IMR-90 (cell line): ENCODE results near the gene PCBP3. TPM values are rescaled to one million over a fixed set of nuclear protein-coding genes. Genes with fewer than 3 reads are reported as not detected.

Source experiments
- ATAC-seq: fragments of 200-7000 bp; cut with Tn5 transposase; 2 replicates; pipeline ENCODE4 v1.9.1; 2020; ENCODE audit warnings: low read depth, mild to moderate bottlenecking, moderate library complexity
- BruUV-seq: library from RNA; stranded (reverse); fragments of 400-500 nt; replicated peaks from 2 replicates; lab custom pipeline; 2021; lab: Mats Ljungman, UMichigan
- CTCF ChIA-PET: fragments of 300-600 bp; formaldehyde crosslinking; extraction: SDS; loops from one replicate; lab custom pipeline; 2021; ENCODE audit warnings: antibody characterized with exemption; lab: Yijun Ruan, JAX
- POLR2A ChIA-PET: fragments of 300-600 bp; sonication (Branson Sonifier 250); formaldehyde crosslinking; loops from one replicate; lab custom pipeline; 2022; ENCODE audit warnings: antibody characterized with exemption; ENCODE audit not compliant: unreplicated experiment; lab: Charles Lee
- DNase-seq: peaks from one replicate; pipeline ENCODE4 v3.0.0; 2013
- H2AFZ ChIP-seq: replicated peaks from 2 replicates; pipeline ENCODE3; 2013; ENCODE audit warnings: low read length, mild to moderate bottlenecking; ENCODE audit not compliant: poor library complexity
- H2AK5ac ChIP-seq: 2 replicates; pipeline ENCODE4 v1.6.1; 2013; ENCODE audit warnings: low read depth, low read length, inconsistent platforms
- H2AK9ac ChIP-seq: replicated peaks from 2 replicates; pipeline ENCODE3; 2013; ENCODE audit warnings: mild to moderate bottlenecking, low read depth, low read length, moderate library complexity; ENCODE audit not compliant: poor library complexity
- H2BK120ac ChIP-seq: 2 replicates; pipeline ENCODE4 v1.6.1; 2013; ENCODE audit warnings: low read depth, low read length, inconsistent platforms
- H2BK15ac ChIP-seq: 3 replicates; pipeline ENCODE4 v1.6.1; 2013; ENCODE audit warnings: low read depth, low read length, inconsistent platforms
- H2BK20ac ChIP-seq: 2 replicates; pipeline ENCODE4 v1.6.1; 2013; ENCODE audit warnings: low read depth, mild to moderate bottlenecking, inconsistent platforms, low read length, moderate library complexity
- H2BK5ac ChIP-seq: 2 replicates; pipeline ENCODE4 v1.6.1; 2013; ENCODE audit warnings: mild to moderate bottlenecking, low read depth, low read length, inconsistent platforms; ENCODE audit not compliant: poor library complexity, severe bottlenecking
- H3K14ac ChIP-seq: replicated peaks from 2 replicates; pipeline ENCODE4 v1.6.1; 2013; ENCODE audit warnings: low read depth, low read length, inconsistent platforms
- H3K18ac ChIP-seq: 2 replicates; pipeline ENCODE4 v1.6.1; 2013; ENCODE audit warnings: low read depth, low read length, control low read depth
- H3K23ac ChIP-seq: 2 replicates; pipeline ENCODE4 v1.6.1; 2013; ENCODE audit warnings: low read depth, low read length, inconsistent platforms
- H3K27ac ChIP-seq: 2 replicates; pipeline ENCODE4 v1.5.1; 2013; ENCODE audit warnings: mild to moderate bottlenecking, control low read depth, low read length; ENCODE audit not compliant: insufficient read depth
- H3K27me3 ChIP-seq: 2 replicates; pipeline ENCODE4 v1.6.1; 2013; ENCODE audit warnings: low read length; ENCODE audit not compliant: control insufficient read depth, insufficient read depth
- H3K36me3 ChIP-seq: 2 replicates; pipeline ENCODE4 v1.6.1; 2013; ENCODE audit warnings: low read length, mixed read lengths; ENCODE audit not compliant: control insufficient read depth, insufficient read depth
- H3K4ac ChIP-seq: 2 replicates; pipeline ENCODE4 v1.6.1; 2013; ENCODE audit warnings: low read depth, low read length, inconsistent platforms
- H3K4me1 ChIP-seq: 2 replicates; pipeline ENCODE4 v1.6.1; 2013; ENCODE audit warnings: low read length, mixed read lengths; ENCODE audit not compliant: control insufficient read depth, insufficient read depth
- H3K4me2 ChIP-seq: 2 replicates; pipeline ENCODE4 v1.6.1; 2013; ENCODE audit warnings: low read depth, mild to moderate bottlenecking, control low read depth, low read length, moderate library complexity
- H3K4me3 ChIP-seq: 2 replicates; pipeline ENCODE4 v1.5.1; 2013; ENCODE audit warnings: low read depth, mild to moderate bottlenecking, control low read depth, low read length, moderate library complexity; ENCODE audit not compliant: insufficient read depth
- H3K56ac ChIP-seq: 2 replicates; pipeline ENCODE4 v1.6.1; 2013; ENCODE audit warnings: low read length, inconsistent platforms; ENCODE audit not compliant: insufficient read depth; ENCODE audit errors: extremely low read depth
- H3K79me1 ChIP-seq, 2 experiments: 2 replicates each; pipeline ENCODE4 v1.6.1; 2013; ENCODE audit warnings: low read length in 2 of 2, inconsistent platforms in 1 of 2, low read depth in 1 of 2
- H3K9ac ChIP-seq: 2 replicates; pipeline ENCODE4 v1.6.1; 2013; ENCODE audit warnings: low read depth, low read length, control low read depth
- H3K9me1 ChIP-seq: 2 replicates; pipeline ENCODE4 v1.6.1; 2013; ENCODE audit warnings: low read length, inconsistent platforms; ENCODE audit not compliant: insufficient read depth
- H3K9me3 ChIP-seq: 2 replicates; pipeline ENCODE4 v1.6.1; 2013; ENCODE audit warnings: low read length; ENCODE audit not compliant: control insufficient read depth, insufficient read depth
- H4K20me1 ChIP-seq: 2 replicates; pipeline ENCODE4 v1.6.1; 2013; ENCODE audit warnings: low read length, inconsistent platforms; ENCODE audit not compliant: insufficient read depth
- H4K5ac ChIP-seq: 2 replicates; pipeline ENCODE4 v1.6.1; 2013; ENCODE audit warnings: mild to moderate bottlenecking, low read depth, low read length, control low read depth
- H4K8ac ChIP-seq, 2 experiments: 2 replicates each; pipeline ENCODE4 v1.6.1; 2013; ENCODE audit warnings: low read depth in 2 of 2, low read length in 2 of 2, control low read depth in 1 of 2, inconsistent platforms in 1 of 2
- H4K91ac ChIP-seq: 2 replicates; pipeline ENCODE4 v1.6.1; 2013; ENCODE audit warnings: low read depth, low read length, inconsistent platforms; ENCODE audit not compliant: insufficient read depth
- CHD1 ChIP-seq: IDR thresholded peaks from 2 replicates; pipeline ENCODE4 v1.6.1; 2012; ENCODE audit warnings: low read depth, low read length, improper control_type of control experiment
- CTCF ChIP-seq: conservative IDR thresholded peaks from 2 replicates; pipeline ENCODE4 v1.5.1; 2012; ENCODE audit warnings: mild to moderate bottlenecking, low read depth, low read length, improper control_type of control experiment
- MAZ ChIP-seq: IDR thresholded peaks from 2 replicates; pipeline ENCODE4 v1.6.1; 2012; ENCODE audit warnings: low read depth, mild to moderate bottlenecking, low read length, improper control_type of control experiment, moderate library complexity, borderline replicate concordance
- NFE2L2 ChIP-seq: fragments of 150-350 bp; IDR thresholded peaks from 2 replicates; pipeline ENCODE4 v1.6.1; 2016; ENCODE audit warnings: low read depth, mild to moderate bottlenecking, low read length
- POLR2A ChIP-seq: IDR thresholded peaks from 2 replicates; pipeline ENCODE4 v1.6.1; 2012; ENCODE audit warnings: mild to moderate bottlenecking, low read depth, low read length
- SMC3 ChIP-seq: fragments of 150-350 bp; IDR thresholded peaks from 2 replicates; pipeline ENCODE4 v1.6.1; 2016; ENCODE audit warnings: low read depth, mild to moderate bottlenecking, antibody characterized with exemption, low read length, moderate library complexity
- whole genome bisulfite sequencing, 2 experiments: methylation state at CpG; one replicate each; pipeline versions ENCODE4 v1.1.5 to v1.1.7; 2013; ENCODE audit warnings: missing lambda C conversion rate in 2 of 2; ENCODE audit not compliant: insufficient read length in 1 of 2; ENCODE audit errors: extremely low coverage in 2 of 2; 5-methylcytosine and 5-hydroxymethylcytosine counted together
- dilution Hi-C: fragments of 300-500 bp; cut with HindIII; formaldehyde crosslinking; loops from one replicate; pipeline ENCODE4 v1.14.3; 2018; ENCODE audit warnings: low sequenced_read_pairs; ENCODE audit not compliant: unreplicated experiment
- in situ Hi-C: fragments of 300-500 bp; cut with MboI; formaldehyde crosslinking; loops from 3 replicates; pipeline ENCODE4 v1.14.3; 2019; ENCODE audit warnings: low sequenced_read_pairs, inconsistent platforms, mixed read lengths
- intact Hi-C: fragments of 100-400 bp; cut with micrococcal nuclease; formaldehyde crosslinking; loops from 2 replicates; pipeline ENCODE4 v1.10.0; 2022
- polyA plus RNA-seq, 3 experiments: library from polyadenylated mRNA; depleted of rRNA; stranded (reverse); fragments of >200 nt; gene quantifications; 2 replicates each; pipeline ENCODE4 v1.2.3, GENCODE V29; 2012; ENCODE audit warnings: low replicate concordance in 1 of 3
- total RNA-seq: library from RNA; depleted of rRNA; stranded (reverse); fragments of >200 nt; gene quantifications from 2 replicates; pipeline ENCODE4 v1.2.3, GENCODE V29; 2012

The PCBP3 gene
- total and polyA plus RNA-seq, 2 of the 4 experiments (the other 2 are of a cell fraction): 2.9 to 3.9 TPM

GRCh38 chr21:45805321-45805720 lies 161.8 kb downstream of the PCBP3 start:
- Histone ChIP-seq H2BK15ac (no peak overlapping the region), H3K9me3 (no peaks in the 10 kb centered on the region), H3K4me1 (no peaks in the 10 kb centered on the region), H3K27ac (no peak overlapping the region), H4K5ac (no peak overlapping the region), H2AFZ (no peak overlapping the region), H4K91ac (no peak overlapping the region), H3K4ac (no peak overlapping the region), H3K18ac (no peak overlapping the region), H2AK9ac (no peak overlapping the region), H3K27me3 (peaks cover 5% of the 10 kb centered on the region; the same call in 1 of the 2 replicates), H4K20me1 (no peaks in the 10 kb centered on the region; the same call in 1 of the 2 replicates), H3K4me2 (no peak overlapping the region), H2AK5ac (no peak overlapping the region), H3K79me1 (no peaks in the 10 kb centered on the region), H3K9ac (no peak overlapping the region), H3K36me3 (no peaks in the 10 kb centered on the region), H2BK5ac (no peak overlapping the region), H3K23ac (no peak overlapping the region), H3K9me1 (no peaks in the 10 kb centered on the region; the same call in 1 of the 2 replicates), H2BK20ac (no peak overlapping the region), H3K4me3 (no peak overlapping the region), H3K56ac (no peak overlapping the region), H3K14ac (no peak overlapping the region), H2BK120ac (no peak overlapping the region), H4K8ac (no peak overlapping the region)
- no TSS peak for BruUV-seq
- in situ Hi-C loops: no loop called here
- no peak for ATAC-seq
- ChIA-PET POLR2A (no interaction called here), CTCF (interaction anchor here (0.6 kb wide), 1 partner anchor 667 kb away, joined by 4 read pairs; no protein-coding TSS in a partner anchor)
- no peak for TF ChIP-seq SMC3
- no peak for TF ChIP-seq CTCF
- TF ChIP-seq MAZ: no peak
- no peak for TF ChIP-seq POLR2A
- TF ChIP-seq CHD1: no peak
- TF ChIP-seq NFE2L2: no peak
- WGBS, 2 experiments: 66% methylated on average over 6 of the region's 6 CpGs; no CpG with 5 or more reads in 1 of the 2 experiments
- intact Hi-C loops: no loop called here
- no peak for DNase-seq
- dilution Hi-C loops: no loop called here
